Measurements from ENCODE around the gene MECR.

- TF ChIP-seq, protein P1, sequence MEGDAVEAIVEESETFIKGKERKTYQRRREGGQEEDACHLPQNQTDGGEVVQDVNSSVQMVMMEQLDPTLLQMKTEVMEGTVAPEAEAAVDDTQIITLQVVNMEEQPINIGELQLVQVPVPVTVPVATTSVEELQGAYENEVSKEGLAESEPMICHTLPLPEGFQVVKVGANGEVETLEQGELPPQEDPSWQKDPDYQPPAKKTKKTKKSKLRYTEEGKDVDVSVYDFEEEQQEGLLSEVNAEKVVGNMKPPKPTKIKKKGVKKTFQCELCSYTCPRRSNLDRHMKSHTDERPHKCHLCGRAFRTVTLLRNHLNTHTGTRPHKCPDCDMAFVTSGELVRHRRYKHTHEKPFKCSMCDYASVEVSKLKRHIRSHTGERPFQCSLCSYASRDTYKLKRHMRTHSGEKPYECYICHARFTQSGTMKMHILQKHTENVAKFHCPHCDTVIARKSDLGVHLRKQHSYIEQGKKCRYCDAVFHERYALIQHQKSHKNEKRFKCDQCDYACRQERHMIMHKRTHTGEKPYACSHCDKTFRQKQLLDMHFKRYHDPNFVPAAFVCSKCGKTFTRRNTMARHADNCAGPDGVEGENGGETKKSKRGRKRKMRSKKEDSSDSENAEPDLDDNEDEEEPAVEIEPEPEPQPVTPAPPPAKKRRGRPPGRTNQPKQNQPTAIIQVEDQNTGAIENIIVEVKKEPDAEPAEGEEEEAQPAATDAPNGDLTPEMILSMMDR (IDR thresholded peaks at IDR 0.05; ENCODE audit: low read depth, low read length), result no peak
- no peak for TF ChIP-seq EZH2phosphoT487 (IDR thresholded peaks at IDR 0.05; ENCODE audit: low read depth)
Measured at GRCh38 chr1:29208442-29208841, 22.3 kb downstream of the MECR start.

Data from OCI-LY3 (cell line).